ENCODE measurements around the gene RASSF5. TPM values are rescaled to one million over a fixed set of nuclear protein-coding genes. Genes with fewer than 3 reads are reported as not detected.
A peak's percentile ranks its signal among the peaks of the same experiment; 100 is the strongest.

RASSF5 gene
- total RNA-seq = 5.3 TPM
- long read RNA-seq, partial matches to known transcripts = 0 of 2 reads
- long read RNA-seq, other reads (novel, unspliced or antisense) = 0 of 2 reads

DNA sequence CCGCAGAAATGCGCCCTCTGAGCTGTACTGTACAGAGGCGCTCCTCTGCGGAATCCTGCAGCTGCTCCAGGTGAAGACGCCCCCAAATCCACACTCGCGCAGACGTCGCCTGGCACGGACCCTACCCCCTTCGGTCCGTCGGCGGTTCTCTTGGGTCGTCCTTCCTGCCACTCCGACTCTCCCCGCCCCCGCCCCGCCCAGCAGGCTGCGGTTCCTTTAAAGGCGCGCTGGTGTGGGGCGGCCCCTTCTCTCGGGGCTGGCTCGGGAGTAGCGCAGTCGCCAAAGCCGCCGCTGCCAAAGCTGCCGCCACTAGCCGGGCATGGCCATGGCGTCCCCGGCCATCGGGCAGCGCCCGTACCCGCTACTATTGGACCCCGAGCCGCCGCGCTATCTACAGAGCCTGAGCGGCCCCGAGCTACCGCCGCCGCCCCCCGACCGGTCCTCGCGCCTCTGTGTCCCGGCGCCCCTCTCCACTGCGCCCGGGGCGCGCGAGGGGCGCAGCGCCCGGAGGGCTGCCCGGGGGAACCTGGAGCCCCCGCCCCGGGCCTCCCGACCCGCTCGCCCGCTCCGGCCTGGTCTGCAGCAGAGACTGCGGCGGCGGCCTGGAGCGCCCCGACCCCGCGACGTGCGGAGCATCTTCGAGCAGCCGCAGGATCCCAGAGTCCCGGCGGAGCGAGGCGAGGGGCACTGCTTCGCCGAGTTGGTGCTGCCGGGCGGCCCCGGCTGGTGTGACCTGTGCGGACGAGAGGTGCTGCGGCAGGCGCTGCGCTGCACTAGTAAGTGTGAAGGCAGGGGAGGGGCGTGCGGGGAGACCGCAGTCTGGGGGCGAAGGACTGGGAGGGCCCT lies at the start of gene RASSF5:
Gene RASSF5, plus strand, starts transcription at position 248 of the 846 bp plus-strand sequence. Its CDS starts 72 bp downstream, at position 320.
- peak; percentile 89 for ATAC-seq
- DNase-seq (ENCODE audit: missing footprints) = peak; percentile 93
- intact Hi-C loops (cut with DNase I) = no loop called here

- ATAC-seq = no peak
- intact Hi-C loops (cut with DNase I) = no loop called here
Observed at GRCh38 chr1:206459703-206460102, 47.6 kb upstream of the RASSF5 start.

DNA sequence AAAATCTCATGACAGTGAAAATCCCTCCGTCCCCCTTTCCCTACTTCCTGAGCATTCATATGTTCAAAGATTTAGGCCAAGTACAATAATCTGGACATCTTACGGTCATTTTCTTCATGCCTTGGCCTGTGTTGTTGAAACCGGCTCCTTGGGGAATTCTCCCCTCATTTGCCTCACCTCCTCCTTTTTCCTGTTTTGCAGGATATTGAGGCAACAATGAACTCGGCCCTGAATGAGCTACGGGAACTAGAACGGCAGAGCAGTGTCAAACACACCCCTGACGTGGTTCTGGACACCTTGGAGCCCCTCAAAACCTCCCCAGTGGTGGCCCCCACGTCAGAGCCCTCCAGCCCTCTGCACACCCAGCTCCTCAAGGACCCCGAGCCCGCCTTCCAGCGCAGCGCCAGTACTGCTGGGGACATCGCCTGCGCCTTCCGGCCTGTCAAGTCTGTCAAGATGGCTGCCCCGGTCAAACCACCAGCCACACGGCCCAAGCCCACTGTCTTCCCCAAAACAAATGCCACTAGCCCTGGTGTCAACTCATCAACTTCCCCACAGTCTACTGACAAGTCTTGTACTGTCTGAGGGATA lies 46.4 kb upstream of the RASSF5 start:
- ATAC-seq (peak; percentile 21), DNase-seq (ENCODE audit: missing footprints) (no peak)
- intact Hi-C loops (cut with DNase I) = no loop called here

More at GRCh38 chr1:206459703-206460102, 47.6 kb upstream of the RASSF5 start:
- DNase-seq (ENCODE audit: missing footprints) = no peak

- DNase-seq (ENCODE audit: missing footprints) (no peak), ATAC-seq (peak; percentile 69)
- intact Hi-C loops (cut with DNase I) = no loop called here
Observed at GRCh38 chr1:206461602-206462455, 45.5 kb upstream of the RASSF5 start.

- DNase-seq (ENCODE audit: missing footprints) (no peak), ATAC-seq (no peak)
- intact Hi-C loops (cut with DNase I) = no loop called here
Observed at GRCh38 chr1:206463137-206463536, 44.2 kb upstream of the RASSF5 start.

DNA sequence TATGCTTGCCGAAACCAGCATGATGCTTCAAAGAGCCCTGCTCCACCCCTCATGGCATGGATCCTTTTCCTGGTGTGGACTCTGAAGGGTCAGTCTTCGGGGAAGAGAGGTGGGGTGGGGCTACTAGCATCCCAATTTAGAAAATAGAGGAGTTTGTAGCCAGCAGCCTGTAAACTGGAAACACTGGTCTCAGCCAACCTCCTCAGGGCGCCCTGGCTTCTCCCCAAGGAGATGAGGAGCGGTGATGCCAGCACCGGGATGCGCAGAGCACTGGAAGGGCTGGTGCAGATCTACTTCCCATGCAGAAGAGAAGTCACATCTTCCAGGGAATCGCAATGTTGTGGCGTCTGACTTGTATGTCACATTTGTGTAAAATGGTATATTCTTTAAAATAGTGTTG lies 43.4 kb upstream of the RASSF5 start:
- intact Hi-C loops (cut with DNase I) = no loop called here
- DNase-seq (ENCODE audit: missing footprints) (no peak), ATAC-seq (no peak)

GRCh38 chr1:206464456-206464964 lies 42.8 kb upstream of the RASSF5 start:
- intact Hi-C loops (cut with DNase I) = no loop called here
- ATAC-seq (peak; percentile 58), DNase-seq (ENCODE audit: missing footprints) (no peak)

- DNase-seq (ENCODE audit: missing footprints) = no peak
- intact Hi-C loops (cut with DNase I) = no loop called here
- no peak for ATAC-seq
Observed at GRCh38 chr1:206465951-206466350, 41.4 kb upstream of the RASSF5 start.

- ATAC-seq (no peak), DNase-seq (ENCODE audit: missing footprints) (no peak)
- intact Hi-C loops (cut with DNase I) = no loop called here
Observed at GRCh38 chr1:206466840-206467649, 40.3 kb upstream of the RASSF5 start.

GRCh38 chr1:206467915-206468314 lies 39.4 kb upstream of the RASSF5 start:
- ATAC-seq (peak; percentile 26), DNase-seq (ENCODE audit: missing footprints) (peak; percentile 86)
- intact Hi-C loops (cut with DNase I) = no loop called here

- ATAC-seq (no peak), DNase-seq (ENCODE audit: missing footprints) (no peak)
- intact Hi-C loops (cut with DNase I) = no loop called here
Observed at GRCh38 chr1:206468571-206468970, 38.8 kb upstream of the RASSF5 start.

DNA sequence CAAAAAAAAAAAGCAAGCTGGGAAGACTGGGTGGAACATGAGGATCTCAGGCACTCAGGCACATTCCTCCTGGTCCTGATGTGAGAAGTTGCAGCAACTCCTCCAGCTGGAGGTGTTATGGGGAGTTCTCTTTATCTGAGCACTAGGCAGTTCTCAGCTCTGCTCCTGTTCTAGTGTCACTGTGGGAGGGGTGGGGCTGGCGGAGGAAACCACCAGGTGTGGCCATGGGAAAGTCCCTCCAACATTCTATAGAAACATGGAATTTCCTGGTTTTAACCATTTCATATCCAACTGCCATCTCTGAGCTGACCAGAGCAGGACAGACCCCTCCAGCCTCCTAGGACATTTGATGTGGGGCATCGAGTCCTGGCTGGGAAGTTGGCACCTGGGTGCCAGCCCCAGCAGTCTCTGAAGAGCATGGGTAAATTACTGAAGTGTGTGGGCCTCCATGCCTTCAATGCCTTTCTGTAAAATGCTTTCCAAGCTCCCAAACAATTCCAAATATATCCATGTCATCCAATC lies 37.9 kb upstream of the RASSF5 start:
- intact Hi-C loops (cut with DNase I) = no loop called here
- no peak for ATAC-seq

GRCh38 chr1:206469933-206470691 lies 37.2 kb upstream of the RASSF5 start, which contains the start of gene IKBKE:
TSS of gene IKBKE (plus strand) at chr1:206470476. CDS start at chr1:206473228, 2,752 bp downstream.
- peak; percentile 71 for ATAC-seq
- intact Hi-C loops (cut with DNase I) = no loop called here
- no peak for DNase-seq (ENCODE audit: missing footprints)

More for the DNA sequence above, 37.9 kb upstream of the RASSF5 start:
- no peak for DNase-seq (ENCODE audit: missing footprints)

DNA sequence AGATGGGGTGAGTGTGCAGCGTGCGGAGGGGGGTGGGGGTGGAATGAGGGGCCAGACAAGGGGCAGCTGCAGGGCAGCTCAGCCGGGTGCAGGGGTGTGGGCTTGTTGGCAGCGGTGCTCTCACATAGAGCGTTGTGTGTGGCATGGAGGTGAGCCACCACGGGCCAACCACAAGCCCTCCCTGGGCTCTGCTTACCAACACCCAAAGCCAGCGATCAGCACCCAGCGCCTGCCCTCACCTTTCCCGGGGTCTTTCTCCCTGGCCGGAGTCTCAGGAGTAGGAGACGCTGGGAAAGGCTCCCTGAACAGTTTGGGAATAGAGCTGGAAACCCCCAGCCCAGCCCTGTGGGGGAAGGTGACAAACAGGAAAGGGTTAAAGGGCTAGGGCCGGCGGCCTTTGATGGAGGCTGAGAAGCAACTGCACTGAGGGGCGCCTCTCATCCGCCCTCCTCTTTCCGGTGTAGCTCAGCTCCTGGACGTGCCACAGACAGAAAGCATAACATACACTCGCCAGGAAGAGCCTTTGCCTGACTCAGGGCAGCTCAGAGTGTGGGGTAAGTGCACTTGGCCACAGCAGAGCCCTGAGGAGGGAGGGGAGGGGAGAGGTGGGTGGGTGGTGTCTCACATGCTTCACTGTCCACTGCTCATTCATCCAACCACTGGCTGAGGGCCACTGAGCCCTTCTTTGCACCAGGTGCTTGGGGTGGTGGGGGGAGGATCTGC lies 36.5 kb upstream of the RASSF5 start:
- ATAC-seq (peak; percentile 23), DNase-seq (ENCODE audit: missing footprints) (no peak)
- intact Hi-C loops (cut with DNase I) = no loop called here

DNA sequence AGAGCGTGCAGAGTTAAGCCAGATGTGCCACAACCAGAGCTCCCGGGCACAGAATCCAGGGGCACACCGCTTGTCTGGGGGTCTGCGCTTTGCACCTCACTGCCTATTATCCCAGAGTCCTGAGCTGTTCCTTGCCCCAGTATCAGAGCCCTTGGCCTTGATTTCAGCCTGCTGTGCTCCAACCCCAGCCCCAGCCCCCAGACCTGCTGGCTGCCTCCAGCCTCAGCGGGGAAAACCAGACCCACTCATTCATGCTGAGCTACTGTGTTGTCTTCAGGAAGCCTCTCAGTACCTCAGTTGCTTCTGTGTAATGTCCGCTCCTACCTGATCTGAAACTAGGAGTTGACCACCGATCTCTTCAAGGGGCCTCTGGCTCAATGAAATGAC lies 35.9 kb upstream of the RASSF5 start:
- ATAC-seq (no peak), DNase-seq (ENCODE audit: missing footprints) (no peak)
- intact Hi-C loops (cut with DNase I) = no loop called here

DNA sequence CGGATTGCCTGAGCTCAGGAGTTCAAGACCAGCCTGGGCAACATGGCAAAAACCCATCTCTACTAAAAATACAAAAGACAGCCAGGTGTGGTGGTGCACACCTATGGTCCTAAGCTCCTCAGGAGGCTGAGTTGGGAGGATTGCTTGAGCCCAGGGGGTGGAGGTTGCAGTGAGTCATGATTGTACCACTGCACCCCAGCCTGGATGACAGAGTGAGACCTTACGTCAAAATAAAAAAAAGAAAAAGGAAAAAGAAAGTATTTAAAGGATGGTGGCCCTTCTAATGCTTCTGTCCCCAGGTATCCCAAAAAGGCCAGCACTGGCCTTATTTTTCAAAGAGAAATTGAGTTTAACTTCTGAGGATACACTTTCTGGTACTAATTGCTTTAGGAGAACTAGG lies 35.3 kb upstream of the RASSF5 start:
- intact Hi-C loops (cut with DNase I) = no loop called here
- no peak for DNase-seq (ENCODE audit: missing footprints)
- ATAC-seq = no peak

DNA sequence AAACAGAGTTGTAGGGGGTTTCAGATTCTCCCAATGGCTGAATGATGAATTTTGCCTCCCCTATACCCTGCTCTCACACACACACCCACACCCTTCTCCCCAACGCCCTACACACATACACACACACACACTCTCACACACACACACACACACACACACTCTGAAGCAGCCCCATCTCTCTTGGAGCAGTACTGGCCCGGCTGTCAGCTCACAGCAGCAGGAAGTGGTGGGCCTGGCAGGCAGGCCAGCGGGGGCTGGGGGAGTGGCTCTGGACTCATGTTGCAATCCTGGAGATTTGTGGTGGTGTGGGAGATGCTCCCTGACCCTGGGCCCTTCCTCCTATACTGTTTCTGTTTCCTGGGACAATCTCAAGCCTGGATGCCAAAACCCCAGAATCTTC lies 34.9 kb upstream of the RASSF5 start:
- DNase-seq (ENCODE audit: missing footprints) (no peak), ATAC-seq (peak; percentile 20)
- intact Hi-C loops (cut with DNase I) = no loop called here

Data from Right ventricle myocardium inferior (tissue), 1 donor.